Epithelial cell of prostate (primary cell): ENCODE data around the gene PLCXD3.
A peak's percentile ranks its signal among the peaks of the same experiment; 100 is the strongest.

Experiments
- DNase-seq: peaks from one replicate; pipeline ENCODE4 v3.0.0-alpha.2; 2011; ENCODE audit warnings: low read depth, low spot score
- H3K27ac ChIP-seq: fragments of 450-650 bp; 2 replicates; pipeline ENCODE4 v1.5.1; 2017; ENCODE audit warnings: mild to moderate bottlenecking

The PLCXD3 gene, protein sequence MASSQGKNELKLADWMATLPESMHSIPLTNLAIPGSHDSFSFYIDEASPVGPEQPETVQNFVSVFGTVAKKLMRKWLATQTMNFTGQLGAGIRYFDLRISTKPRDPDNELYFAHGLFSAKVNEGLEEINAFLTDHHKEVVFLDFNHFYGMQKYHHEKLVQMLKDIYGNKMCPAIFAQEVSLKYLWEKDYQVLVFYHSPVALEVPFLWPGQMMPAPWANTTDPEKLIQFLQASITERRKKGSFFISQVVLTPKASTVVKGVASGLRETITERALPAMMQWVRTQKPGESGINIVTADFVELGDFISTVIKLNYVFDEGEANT

DNA sequence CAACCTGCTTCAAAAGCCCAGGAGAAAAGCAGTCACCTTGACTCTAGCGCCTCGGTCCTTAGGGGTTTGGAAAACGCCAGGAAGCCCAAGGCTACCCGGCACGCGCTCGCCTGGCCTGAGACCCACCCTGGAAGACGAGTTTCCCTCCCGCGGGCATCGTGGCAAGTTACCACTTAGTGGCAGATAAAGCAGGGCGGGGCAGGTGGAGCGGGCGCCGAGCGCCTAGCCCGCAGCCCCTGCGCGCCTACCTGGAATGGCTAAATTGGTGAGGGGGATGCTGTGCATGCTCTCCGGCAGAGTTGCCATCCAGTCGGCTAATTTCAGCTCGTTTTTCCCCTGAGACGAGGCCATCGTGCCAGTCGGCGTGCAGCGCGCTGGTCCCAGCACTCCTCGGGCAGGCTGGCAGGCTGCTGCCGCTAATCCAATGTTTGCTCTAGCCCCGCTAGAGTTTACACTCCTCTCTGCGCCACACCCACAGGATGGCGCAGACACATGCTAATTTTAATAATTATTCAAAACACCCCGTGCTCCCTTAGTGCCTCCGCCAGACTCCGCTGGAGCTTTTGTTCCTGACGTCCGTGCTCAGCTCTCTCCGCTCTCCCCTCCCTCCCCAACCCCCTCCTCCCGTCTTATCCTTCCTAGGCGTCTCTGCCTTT lies at the start of gene PLCXD3:
TSS of gene PLCXD3 (minus strand) at position 426 of the 656 bp plus-strand sequence. CDS start at position 351, 75 bp downstream.
- no peak for DNase-seq
- no peak within 1 kb of the TSS for H3K27ac ChIP-seq

DNA sequence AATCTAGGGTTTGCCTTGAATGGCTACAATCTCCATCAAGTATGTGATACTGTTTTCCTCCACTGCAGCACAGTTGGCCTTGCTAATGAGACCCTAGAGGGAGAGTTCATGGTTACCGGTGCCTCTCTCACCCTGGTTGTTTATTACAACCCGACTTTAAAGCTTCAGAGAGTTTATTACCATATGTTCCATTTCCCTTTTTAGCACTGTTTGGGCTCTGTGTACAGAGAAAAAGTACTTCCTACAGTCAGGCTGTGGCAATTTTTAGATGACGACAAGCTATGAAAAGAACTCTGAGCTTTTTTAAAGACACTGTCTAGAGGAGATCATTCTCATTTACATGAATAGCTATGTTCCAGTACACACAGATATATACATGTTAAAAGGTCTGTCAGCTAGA lies 48.8 kb upstream of the PLCXD3 start:
- no peak for DNase-seq

DNA sequence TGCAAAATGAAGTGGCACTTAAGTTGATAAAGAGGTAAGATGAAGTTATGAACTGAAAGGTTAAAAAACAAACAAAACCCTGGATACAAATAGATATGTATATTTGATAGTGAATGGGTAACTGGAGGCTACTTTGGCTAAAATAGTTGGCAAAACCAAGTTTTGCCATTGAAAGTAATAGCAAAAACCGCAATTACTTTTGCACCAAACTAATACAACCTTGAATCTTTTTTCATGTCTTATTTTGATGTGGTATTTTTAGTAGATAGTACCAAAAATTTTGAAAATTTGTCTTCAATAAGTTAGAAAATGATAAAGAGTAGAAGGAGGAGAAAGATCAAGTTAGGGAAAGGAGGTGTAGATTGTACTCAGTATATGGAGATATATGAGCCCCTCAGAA lies 47.9 kb upstream of the PLCXD3 start:
- no peak for DNase-seq
- H3K27ac ChIP-seq = no peak overlapping the region

More for the DNA sequence above, 48.8 kb upstream of the PLCXD3 start:
- H3K27ac ChIP-seq = no peak overlapping the region

DNA sequence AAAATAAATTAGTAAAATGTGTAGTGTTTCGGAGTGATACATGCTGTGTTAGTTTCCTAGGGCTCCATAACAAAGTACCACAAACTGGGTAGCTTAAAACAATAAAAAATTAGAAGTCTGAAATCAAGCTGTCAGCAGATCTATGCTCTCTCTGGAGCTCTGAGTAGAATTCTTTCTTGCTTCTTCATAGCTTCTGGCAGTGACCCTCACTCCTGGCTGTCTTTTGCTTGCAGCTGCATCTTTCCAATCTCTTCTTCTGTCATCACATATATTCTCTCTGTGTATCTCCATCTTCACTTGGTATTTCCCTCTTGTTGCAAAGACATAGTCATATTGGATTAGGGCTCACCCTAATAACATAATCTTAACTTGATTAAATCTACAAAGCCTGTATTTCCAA lies 37.6 kb upstream of the PLCXD3 start:
- H3K27ac ChIP-seq = no peak overlapping the region
- no peak for DNase-seq

DNA sequence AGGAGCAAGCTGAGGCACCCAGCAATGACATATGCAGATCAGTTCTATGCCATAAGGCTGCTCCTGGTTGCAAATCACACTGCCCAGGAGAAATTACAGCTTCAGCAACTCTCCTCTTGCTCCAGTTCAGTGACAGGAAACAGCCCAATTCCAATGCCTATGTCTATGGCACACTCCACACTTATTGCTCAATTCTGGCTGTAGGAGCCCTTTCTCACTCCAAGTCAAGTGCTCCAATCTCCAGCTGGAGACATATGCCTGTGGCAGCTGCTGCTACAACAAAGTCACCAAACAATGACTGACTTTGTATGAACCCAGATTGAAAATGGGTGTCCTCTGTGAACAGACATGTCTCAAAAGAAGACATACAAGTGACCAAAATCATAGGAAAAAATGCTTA lies 31.8 kb upstream of the PLCXD3 start:
- H3K27ac ChIP-seq = no peak overlapping the region

DNA sequence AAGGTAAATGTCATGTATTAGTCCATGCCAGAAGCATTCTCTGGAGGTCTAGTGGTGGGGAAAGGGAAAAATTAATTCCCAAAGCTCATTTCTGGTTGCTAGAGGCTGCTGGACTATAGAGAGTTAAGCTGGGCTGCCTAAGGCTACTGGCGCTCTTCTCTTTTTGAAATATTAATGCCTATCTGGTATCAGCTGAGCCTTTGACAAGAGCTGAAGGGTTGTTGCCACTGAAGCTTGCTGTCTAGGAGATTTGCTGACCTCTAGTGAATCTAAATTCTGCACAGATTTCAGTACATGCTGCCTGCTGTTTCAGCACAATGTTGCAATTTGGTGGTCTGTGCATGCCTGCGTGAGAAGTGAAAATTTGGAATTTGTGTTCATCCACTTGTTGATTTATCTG lies 29.1 kb upstream of the PLCXD3 start:
- DNase-seq = no peak

More for the DNA sequence above, 31.8 kb upstream of the PLCXD3 start:
- no peak for DNase-seq

DNA sequence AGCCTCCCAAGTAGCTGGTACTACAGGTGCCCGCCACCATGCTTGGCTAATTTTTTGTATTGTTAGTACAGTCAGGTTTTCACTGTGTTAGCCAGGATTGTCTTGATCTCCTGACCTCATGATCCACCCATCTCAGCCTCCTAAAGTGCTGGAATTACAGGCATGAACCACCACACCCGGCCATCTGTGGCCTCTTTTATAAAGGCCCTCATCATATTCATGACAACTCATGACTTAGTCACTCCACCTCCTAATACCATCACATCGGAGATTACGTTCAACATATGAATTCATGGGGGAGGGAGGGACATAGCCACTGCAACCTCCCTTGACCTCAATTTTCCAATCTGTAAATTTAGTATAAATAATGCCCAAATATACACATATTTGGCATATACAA lies 27.2 kb upstream of the PLCXD3 start:
- no peak for DNase-seq

More for the DNA sequence above, 29.1 kb upstream of the PLCXD3 start:
- H3K27ac ChIP-seq = no peak overlapping the region

DNA sequence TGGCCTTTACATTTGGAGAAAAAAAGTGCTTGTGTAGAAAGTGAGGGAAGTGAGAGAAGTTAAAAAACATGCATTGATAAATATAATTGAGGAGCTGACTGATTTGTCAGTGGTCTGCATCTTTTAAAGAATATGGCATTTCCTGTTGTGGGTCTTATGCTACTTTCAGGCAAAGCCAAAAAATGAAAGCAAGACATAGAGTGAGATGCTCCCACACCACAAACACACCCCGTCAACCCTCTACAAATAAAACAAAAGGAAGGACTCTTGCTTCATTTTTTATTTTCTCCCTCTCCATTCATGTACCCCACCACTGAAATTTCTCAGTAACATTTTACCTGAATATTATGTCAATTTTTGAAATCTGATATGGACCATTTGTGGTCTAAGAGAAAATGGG lies 22.1 kb upstream of the PLCXD3 start:
- DNase-seq = no peak
- no peak overlapping the region for H3K27ac ChIP-seq

More for the DNA sequence above, 27.2 kb upstream of the PLCXD3 start:
- H3K27ac ChIP-seq = no peak overlapping the region

DNA sequence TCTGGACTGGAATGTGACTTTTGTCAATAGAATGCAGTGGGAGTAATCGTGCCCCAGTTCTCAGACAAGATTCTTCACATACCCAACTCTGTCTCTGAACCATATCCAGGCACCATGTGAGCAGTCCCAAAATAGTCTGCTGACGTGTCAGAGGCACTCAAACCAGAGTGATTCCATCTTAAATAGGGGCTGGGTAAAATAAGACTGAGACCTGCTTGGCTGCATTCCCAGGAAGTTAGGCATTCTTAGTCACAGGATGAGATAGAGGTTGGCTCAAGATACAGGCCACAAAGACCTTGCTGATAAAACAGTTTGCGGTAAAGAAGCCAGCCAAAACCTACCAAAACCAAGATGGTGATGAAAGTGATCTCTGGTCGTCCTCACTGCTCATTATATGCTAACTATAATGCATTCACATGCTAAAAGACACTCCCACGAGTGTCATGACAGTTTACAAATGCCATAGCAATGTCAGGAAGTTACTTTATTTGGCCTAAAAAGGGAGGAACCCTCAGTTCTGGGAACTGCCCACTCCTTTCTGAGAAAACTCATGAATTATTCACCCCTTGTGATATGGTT lies 16.9 kb upstream of the PLCXD3 start:
- peak overlapping the region; percentile 53 for H3K27ac ChIP-seq
- peak; percentile 86 for DNase-seq

DNA sequence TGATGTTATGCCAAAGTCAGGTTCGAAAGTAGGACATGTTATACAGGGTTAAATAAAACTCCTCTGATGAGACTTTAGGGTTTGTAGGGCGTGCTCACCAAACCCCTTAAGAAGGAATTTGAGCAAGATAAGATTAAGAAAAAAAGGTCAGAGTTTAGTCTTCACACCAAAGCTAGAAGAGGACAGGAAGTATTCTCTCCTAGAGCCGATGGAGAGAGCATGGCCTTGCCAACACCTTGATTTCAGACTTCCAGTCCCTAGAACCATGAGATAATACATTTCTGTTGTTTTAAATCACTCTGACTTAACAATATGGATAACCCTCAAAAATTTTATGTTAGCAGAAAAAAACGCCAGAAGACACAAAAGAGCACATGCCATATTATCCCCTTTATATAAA lies 16.3 kb upstream of the PLCXD3 start:
- DNase-seq = no peak
- peak overlapping the region; percentile 53 for H3K27ac ChIP-seq

DNA sequence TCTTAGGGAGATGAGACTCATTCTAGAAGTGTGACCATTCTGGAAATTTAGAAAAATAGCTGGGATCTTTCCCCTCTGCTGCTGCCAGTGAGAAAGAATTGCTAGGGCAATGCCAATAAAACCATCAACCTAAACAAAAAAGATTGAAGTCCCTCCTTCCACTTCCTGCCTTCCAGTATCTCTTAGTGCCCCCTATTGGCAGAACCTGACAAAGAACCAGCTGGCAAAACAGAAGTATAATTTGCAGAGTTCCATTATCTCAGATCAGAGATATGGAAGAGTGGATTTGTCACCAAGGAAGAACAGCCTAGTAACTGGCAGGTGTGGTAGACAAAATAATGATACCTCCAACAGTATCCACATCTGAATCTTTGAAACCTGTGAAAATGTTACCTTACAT lies 13.8 kb upstream of the PLCXD3 start:
- H3K27ac ChIP-seq = no peak overlapping the region
- no peak for DNase-seq

DNA sequence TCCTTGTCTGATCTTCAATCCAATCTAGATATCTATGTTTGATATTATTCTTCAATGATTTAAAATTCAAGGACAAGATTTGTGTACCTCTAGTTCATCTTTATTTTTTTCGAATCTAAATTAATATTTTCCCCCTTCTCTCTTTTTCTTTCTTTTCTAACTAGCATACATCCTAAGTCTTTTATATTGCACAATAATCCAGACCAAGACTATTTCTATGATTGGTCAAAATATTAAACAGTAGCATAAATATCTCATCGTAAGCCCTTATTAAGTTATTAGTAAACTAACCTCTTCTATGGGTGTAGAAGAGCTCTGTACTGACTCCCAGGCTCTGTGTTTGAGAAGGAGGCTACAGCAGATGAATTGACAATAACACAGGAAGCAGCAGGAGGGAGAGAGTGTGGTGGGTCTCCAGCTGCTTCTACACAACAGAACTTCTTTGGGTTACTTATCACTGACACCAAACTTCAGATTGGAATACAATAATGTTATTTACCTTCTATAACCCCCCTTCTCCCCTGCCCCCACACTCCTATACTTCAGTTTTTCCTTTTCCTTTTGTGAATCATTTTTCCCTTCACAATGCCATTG lies 11.9 kb upstream of the PLCXD3 start:
- no peak overlapping the region for H3K27ac ChIP-seq
- DNase-seq = no peak

DNA sequence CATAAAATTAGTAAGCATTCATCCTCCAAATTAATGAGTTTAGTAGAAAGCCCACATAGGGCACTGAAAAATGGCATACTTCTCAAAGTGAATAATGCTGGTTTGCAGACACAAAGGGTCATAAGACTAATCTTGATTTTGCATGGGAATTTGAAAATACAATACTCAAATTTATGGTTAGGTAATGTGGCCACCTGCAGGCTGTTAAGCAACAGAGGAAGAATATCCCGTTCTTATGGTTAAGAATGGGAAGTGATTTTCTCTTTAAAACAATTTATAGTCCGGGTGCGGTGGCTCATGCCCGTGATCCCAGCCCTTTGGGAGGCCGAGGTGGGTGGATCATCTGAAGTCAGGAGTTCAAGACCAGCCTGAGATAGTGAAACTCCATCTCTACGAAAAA lies 9.4 kb upstream of the PLCXD3 start:
- no peak for DNase-seq

DNA sequence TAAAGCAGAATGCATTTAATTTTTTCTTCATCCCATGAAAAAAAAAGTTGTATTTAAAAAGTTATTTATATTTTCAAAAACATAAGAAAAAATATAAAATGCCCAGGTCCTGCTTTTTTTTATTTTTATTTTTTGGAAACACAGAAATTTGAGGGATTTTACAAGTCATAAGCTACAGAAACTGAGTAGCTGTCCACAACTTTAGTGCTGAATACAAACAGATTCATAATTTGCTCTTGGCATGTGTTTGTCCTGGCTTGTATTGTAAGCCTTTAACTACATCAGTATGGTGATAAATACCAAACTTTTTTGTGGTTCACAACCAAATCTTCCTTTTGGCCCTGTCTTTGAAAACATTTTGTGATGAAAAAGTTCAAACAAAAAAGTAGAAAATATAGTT lies 7.5 kb upstream of the PLCXD3 start:
- DNase-seq = no peak
- H3K27ac ChIP-seq = no peak overlapping the region

More for the DNA sequence above, 9.4 kb upstream of the PLCXD3 start:
- no peak overlapping the region for H3K27ac ChIP-seq

DNA sequence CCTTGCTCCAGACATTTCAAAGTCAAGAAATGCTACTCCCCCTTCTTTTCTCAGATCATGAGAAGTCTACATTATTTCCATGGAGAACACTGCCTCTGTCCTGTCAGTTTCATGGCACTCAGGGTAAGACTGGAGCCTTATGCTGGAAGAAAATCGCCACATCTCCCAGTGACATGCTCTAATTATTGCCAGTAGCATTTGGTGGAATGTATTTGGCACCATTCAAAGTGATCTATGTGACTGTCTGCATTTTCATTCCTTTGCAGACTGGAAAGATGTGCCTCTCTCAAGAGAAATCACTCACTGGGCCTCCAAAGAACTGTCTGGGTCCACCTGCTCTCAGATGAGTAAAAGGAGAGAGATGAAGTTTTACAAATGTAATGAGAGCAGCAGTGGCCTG lies 840 bp upstream of the PLCXD3 start:
- DNase-seq = no peak
- no peak overlapping the region for H3K27ac ChIP-seq

DNA sequence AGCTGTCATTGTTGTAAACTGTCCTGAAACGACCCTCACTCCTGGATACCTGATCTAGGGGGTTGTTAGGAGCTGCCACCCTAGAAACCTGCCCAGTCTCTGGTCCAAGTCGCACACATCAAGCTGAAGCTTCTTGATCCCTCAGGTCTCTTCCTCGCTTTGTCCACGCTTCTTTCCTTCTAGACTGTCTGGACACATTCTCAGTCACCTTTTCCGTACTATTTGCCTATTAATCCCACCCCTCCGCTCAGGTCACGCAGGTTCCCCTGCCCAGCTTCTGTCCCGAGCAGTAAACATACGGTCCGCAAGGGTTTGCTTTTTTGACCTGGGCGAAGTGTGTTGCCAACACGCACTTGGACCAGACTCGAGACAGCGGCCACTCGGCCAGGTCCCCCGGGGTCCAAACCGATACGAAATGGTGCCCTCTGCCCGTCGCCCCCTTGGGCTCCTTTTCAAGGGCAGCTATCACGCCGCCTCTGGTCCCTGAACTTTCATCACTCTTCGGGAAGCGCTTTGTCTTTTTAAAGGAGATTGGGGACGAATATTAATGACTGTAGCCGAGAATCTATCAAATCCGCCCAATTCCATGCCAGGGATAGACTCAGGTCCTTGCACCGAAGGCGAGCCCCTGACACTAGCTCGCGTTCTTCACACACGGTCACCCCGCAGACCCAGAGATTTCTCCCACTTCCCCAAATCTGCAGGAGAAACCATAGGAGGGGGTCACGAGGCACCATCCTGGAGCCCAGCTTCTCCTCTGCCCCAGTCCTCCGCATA lies 814 bp downstream of the PLCXD3 start:
- no peak for DNase-seq
- no peak overlapping the region for H3K27ac ChIP-seq

DNA sequence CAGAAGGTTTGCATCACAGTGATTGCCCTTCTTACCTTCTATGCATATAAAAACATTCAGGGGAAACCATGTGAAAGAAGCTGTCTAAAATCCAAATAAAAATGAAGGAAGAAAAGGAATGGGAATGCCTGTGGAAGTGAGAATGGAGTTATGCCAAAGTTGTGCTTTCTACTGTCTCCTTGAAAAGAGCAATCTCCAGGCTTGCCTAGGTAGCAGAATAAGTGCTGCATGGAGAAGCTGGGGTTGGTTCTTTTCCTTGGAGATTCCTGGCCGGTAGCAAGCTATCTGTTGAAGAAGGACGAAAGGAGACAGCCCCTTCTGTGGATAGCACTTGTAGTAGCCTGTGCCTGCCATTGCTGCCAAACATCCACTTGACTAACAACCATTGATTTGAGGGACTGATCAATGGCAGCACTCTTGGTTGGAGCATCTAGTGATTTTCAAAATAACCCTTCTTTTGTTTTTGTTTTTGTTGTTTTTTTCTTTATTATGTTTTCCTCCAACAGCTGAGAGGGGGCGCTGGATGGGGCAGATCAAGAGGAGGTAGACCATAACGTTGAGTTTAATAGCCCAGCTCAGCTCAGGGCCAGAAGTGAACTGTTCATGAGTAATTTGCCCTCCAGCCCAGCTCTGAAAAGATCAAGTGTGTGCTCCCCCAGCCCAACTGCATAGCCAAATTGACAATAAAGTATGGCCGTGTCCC lies 1.6 kb downstream of the PLCXD3 start:
- no peak for DNase-seq
- no peak overlapping the region for H3K27ac ChIP-seq

DNA sequence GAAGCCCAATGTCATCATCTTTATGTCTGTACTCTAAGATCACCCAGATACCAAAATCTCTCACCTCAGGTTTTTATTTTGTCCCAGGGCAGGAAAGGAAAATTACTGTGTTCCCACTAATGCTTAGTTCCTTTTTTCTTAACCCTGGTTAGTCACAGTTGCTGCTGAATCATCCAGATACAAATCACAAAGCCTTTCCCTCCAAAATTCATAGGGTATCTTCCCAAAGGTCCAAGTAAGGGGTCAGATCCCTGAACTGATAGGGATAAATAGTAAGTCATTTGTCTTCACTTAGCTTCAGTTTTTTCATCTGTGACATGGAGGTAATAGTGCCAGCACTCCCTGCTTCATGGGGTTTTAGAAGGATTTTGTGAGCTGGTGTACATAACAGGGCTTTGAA lies 2.2 kb downstream of the PLCXD3 start:
- DNase-seq = peak; percentile 3
- no peak overlapping the region for H3K27ac ChIP-seq

DNA sequence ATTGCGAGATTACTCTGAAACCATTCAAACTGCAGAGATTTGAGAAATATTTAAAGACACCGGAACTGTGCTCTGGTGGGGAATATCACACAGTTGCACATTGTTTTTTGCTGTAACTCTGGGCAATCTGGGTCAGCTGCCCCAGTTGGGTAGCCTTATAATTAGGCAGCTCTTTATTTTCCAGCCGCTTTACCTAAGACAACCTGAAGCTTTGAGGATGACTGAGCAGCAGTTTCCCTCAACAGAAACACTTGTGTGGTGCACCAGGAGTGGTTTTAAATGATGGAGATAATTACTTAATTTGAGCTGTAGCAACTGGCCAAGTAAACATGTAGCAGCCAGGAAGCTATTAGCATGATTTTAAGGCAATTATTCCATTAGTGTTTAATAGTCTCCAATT lies 2.9 kb downstream of the PLCXD3 start:
- DNase-seq = no peak
- H3K27ac ChIP-seq = no peak overlapping the region

DNA sequence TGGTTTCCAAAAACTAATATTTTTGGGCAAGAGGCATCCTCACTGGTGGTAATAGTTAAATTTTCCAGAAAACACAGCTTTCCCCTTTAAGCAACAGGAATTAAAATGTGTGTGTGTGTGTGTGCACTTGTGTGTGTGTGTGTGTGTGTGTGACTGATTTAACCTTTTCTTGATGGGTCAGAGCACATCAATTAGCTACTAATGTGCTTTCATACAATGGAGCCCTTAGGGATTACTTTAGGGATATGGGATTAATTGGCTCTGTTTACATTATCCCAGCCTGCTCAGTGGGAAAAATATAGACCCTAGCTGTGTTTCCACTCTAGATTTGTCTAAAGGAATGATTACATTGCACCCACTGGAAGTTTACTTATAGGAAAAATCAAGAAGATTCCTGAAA lies 6.5 kb downstream of the PLCXD3 start:
- no peak for DNase-seq
- H3K27ac ChIP-seq = no peak overlapping the region
